K562 (cell line): ENCODE results near the gene GRIA1.

Source experiments
- CTCF ChIP-seq, 3 experiments: IDR thresholded peaks in 2 of 3; conservative IDR thresholded peaks in 1 of 3; 2 replicates each; pipeline ENCODE4 v1.5.1; 2011 to 2012; ENCODE audit warnings: low read length in 3 of 3, mild to moderate bottlenecking in 3 of 3, control low read depth in 2 of 3, improper control_type of control experiment in 1 of 3, inconsistent platforms in 1 of 3, low read depth in 1 of 3, mixed read lengths in 1 of 3, moderate library complexity in 1 of 3; ENCODE audit not compliant: insufficient read depth in 2 of 3
- EZH2 ChIP-seq: IDR thresholded peaks from 2 replicates; pipeline ENCODE4 v1.6.1; 2012; ENCODE audit warnings: low read depth, mild to moderate bottlenecking, inconsistent platforms, low read length, borderline replicate concordance
- FOXM1 ChIP-seq, 2 experiments: fragments of 450-650 bp in 1 of 2; sonication (generic) in 1 of 2; formaldehyde crosslinking in 1 of 2; IDR thresholded peaks; 2 replicates each; pipeline versions ENCODE4 v1.6.1 to v1.9.0; 2017 to 2022; ENCODE audit warnings: low read depth in 2 of 2, mild to moderate bottlenecking in 2 of 2, missing genetic modification reagents in 1 of 2, moderate library complexity in 1 of 2
- HDAC8 ChIP-seq: fragments of 450-650 bp; IDR thresholded peaks from 2 replicates; pipeline ENCODE4 v1.6.1; 2016; ENCODE audit warnings: mild to moderate bottlenecking, missing genetic modification characterization, moderate library complexity, missing compliant biosample characterization
- HLTF ChIP-seq: fragments of 450-650 bp; IDR thresholded peaks from 2 replicates; pipeline ENCODE4 v1.6.1; 2016
- JUNB ChIP-seq: fragments of 450-650 bp; formaldehyde crosslinking; conservative IDR thresholded peaks from 2 replicates; pipeline ENCODE4 v1.4.0; 2020; ENCODE audit warnings: mild to moderate bottlenecking
- KDM1A ChIP-seq, 2 experiments: fragments of 450-650 bp; IDR thresholded peaks; 2 replicates each; pipeline ENCODE4 v1.6.1; 2016; ENCODE audit warnings: mild to moderate bottlenecking in 2 of 2
- NFXL1 ChIP-seq: fragments of 450-650 bp; formaldehyde crosslinking; IDR thresholded peaks from 2 replicates; pipeline ENCODE4 v1.4.0; 2021; ENCODE audit warnings: mild to moderate bottlenecking
- POLR2AphosphoS5 ChIP-seq: IDR thresholded peaks from 2 replicates; pipeline ENCODE4 v1.6.1; 2011; ENCODE audit warnings: mild to moderate bottlenecking, low read depth, low read length, moderate library complexity; ENCODE audit not compliant: control insufficient read depth, insufficient read depth
- SMC3 ChIP-seq: conservative IDR thresholded peaks from 2 replicates; pipeline ENCODE4 v1.6.1; 2011; ENCODE audit warnings: low read depth, low read length, improper control_type of control experiment; ENCODE audit not compliant: insufficient read depth
- ZBTB17 ChIP-seq: fragments of 450-650 bp; formaldehyde crosslinking; IDR thresholded peaks from 2 replicates; pipeline ENCODE4 v1.4.0; 2020; ENCODE audit warnings: mild to moderate bottlenecking
- ZKSCAN3 ChIP-seq: fragments of 250-450 bp; sonication (Bioruptor Pico); IDR thresholded peaks from 2 replicates; pipeline ENCODE4 v1.4.0; 2020
- TF ChIP-seq, protein P1 (sequence below): sonication (generic); formaldehyde crosslinking; IDR thresholded peaks from 2 replicates; pipeline ENCODE4 v1.8.0; 2023; ENCODE audit warnings: mild to moderate bottlenecking, missing genetic modification reagents

- TF ChIP-seq KDM1A (IDR thresholded peaks at IDR 0.05) (no peak), JUNB (CRISPR knock-in tag) (no peak), EZH2 (no peak), ZKSCAN3 (no peak), POLR2AphosphoS5 (no peak), SMC3 (no peak), NFXL1 (CRISPR knock-in tag) (no peak), HDAC8 (tag) (no peak), HLTF (no peak), CTCF (IDR thresholded peaks at IDR 0.05 in 2 of 3, conservative IDR thresholded peaks at IDR 0.05 in 1 of 3; ENCODE audit: insufficient read depth in 2 of 3, low read depth in 1 of 3, low read length in 3 of 3) (no peak), ZBTB17 (CRISPR knock-in tag) (no peak), FOXM1 (IDR thresholded peaks at IDR 0.05; ENCODE audit: low read depth) (no peak), FOXM1 (CRISPR knock-in tag; IDR thresholded peaks at IDR 0.05; ENCODE audit: low read depth) (no peak)
- TF ChIP-seq, protein P1, sequence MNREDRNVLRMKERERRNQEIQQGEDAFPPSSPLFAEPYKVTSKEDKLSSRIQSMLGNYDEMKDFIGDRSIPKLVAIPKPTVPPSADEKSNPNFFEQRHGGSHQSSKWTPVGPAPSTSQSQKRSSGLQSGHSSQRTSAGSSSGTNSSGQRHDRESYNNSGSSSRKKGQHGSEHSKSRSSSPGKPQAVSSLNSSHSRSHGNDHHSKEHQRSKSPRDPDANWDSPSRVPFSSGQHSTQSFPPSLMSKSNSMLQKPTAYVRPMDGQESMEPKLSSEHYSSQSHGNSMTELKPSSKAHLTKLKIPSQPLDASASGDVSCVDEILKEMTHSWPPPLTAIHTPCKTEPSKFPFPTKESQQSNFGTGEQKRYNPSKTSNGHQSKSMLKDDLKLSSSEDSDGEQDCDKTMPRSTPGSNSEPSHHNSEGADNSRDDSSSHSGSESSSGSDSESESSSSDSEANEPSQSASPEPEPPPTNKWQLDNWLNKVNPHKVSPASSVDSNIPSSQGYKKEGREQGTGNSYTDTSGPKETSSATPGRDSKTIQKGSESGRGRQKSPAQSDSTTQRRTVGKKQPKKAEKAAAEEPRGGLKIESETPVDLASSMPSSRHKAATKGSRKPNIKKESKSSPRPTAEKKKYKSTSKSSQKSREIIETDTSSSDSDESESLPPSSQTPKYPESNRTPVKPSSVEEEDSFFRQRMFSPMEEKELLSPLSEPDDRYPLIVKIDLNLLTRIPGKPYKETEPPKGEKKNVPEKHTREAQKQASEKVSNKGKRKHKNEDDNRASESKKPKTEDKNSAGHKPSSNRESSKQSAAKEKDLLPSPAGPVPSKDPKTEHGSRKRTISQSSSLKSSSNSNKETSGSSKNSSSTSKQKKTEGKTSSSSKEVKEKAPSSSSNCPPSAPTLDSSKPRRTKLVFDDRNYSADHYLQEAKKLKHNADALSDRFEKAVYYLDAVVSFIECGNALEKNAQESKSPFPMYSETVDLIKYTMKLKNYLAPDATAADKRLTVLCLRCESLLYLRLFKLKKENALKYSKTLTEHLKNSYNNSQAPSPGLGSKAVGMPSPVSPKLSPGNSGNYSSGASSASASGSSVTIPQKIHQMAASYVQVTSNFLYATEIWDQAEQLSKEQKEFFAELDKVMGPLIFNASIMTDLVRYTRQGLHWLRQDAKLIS (CRISPR knock-in tag): no peak
Observed at GRCh38 chr5:153746440-153746839, 256.0 kb downstream of the GRIA1 start.
